GM21515 (cell line): ENCODE data around the gene ANKRD60.

Experiments used
- ATAC-seq: cut with Tn5 transposase; IDR thresholded peaks from one replicate; pipeline ENCODE4 v1.9.1; 2021; ENCODE audit not compliant: unreplicated experiment

Gene ANKRD60

DNA sequence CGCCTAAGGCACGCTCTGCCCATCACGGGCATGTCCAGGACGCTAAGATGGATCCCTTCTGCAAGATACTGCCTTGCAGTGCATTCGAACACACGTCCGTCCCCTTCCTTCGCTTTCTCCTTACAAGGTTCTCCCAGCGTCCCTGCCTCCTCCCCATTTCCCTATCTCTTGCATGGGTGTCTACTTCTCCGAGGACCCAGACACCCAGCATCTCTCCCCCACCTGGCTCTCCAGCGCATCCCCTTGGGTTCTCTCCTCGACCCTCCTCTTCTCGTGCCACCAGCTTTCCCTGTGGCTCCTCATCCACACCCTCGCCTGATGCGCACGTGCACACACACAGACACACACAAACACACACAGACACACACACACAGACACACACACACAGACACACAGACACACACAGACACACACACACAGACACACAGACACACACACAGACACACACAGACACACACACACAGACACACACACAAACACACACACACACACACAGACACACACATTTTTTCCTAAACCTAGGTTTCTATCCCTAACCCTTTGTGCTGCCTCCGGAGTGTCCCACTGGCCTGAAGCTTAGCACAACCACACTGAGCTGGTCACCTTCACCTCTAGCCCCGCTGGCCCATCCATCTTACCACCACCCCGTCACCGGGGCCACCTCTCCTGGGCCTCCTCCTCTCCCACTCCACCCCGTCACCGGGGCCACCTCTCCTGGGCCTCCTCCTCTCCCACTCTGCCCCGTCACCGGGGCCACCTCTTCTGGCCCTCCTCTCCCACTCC, 31.9 kb downstream of the ANKRD60 start:
- ATAC-seq: no peak

DNA sequence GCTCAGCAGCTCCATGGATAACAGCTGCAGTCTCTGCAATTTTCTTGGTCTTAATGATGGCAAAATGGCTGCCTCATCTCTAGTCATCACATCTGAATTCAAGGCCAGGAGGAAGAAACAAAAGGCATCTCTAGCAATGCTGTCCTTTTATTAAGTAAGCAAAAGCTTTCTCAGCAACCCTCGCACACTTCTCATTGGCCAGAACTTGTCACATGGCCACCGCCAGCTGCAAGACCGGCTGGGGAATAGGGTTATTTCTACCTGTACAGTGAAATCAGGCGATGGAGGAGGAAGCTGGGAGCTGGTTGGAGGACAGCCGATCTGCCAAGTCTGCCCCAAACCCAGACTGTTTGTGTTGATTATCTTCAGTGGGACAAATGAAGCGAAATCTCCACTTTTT, 33.4 kb downstream of the ANKRD60 start:
- no peak for ATAC-seq

- no peak for ATAC-seq
Measured at GRCh38 chr20:58194175-58194791, 34.2 kb downstream of the ANKRD60 start.

DNA sequence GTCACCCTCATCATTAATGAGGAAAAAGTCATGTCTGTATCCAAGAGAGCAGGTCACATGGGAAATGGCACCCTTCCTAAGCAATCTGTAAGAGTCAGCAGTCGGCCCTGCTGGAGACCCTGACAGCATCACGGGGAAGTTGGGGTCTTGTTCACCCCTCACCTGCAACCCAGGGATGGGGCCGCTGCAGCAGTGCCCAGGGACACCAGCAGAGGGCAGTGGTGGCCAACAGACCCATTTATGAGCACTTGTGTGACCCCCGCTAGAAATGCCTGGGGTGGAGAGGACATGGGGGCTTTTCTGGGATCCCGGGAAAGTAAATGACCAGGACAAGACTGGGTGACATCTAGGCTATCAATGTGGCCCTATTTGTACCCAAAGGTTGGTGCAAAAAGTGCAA, 35.9 kb downstream of the ANKRD60 start:
- ATAC-seq: no peak

GRCh38 chr20:58192065-58192464, 36.4 kb downstream of the ANKRD60 start:
- ATAC-seq: no peak

DNA sequence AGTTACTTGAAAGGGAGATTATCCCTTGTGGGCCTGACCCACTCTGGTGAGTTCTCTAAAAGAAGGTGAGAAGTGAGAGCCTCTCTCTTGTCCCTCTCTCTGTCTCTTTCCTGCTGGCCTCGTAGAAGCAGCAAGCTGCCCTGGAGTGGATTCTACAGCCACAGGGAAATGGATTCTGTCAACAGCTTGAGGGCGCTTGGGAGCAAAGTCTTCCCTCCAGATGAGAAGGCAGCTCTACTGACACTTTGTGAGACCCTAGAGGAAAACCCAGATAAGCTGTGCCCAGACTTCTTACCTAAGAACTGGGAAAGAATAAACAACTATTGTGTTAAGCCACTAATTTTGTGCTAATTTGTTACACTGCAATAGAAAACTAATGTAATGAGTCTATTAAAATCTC, 39.9 kb downstream of the ANKRD60 start:
- no peak for ATAC-seq

DNA sequence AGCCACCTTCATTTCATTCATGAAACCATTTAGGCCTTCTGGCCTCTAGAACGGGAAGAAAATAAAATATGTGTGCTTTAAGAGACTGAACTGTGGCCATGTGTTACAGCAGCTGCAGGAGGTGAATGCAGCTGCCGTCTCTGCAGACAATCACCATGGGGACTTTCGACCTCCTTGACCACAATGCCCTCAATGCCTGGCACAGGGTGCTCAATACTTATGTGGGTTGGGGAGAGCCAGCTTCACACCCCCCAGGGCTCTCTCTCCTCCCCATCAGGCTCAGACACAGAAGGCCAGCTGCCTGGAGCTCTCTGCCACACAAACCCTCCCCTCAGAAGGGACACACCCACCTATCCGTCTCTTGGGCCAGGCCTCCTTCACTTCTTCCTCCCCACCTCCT, 43.5 kb downstream of the ANKRD60 start:
- no peak for ATAC-seq

DNA sequence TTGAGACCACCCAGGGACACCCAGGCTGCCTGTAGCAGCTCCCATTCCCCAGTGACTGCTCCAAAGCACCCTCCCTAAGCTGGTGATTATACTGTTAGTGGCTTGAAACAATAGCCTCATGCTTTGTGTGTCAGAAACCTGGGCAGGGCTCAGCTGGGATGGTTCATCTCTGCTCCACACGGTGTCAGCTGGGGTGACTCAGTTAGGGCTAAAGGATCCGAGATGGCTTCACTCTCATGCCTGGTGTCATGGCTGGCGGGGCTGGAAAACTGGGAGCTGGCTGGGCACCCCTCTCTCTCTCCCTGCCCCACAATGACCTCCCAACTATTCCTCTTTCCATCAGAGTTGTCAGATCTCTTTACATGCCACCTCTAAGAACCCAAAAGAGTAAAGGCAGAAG, 44.4 kb downstream of the ANKRD60 start:
- no peak for ATAC-seq

DNA sequence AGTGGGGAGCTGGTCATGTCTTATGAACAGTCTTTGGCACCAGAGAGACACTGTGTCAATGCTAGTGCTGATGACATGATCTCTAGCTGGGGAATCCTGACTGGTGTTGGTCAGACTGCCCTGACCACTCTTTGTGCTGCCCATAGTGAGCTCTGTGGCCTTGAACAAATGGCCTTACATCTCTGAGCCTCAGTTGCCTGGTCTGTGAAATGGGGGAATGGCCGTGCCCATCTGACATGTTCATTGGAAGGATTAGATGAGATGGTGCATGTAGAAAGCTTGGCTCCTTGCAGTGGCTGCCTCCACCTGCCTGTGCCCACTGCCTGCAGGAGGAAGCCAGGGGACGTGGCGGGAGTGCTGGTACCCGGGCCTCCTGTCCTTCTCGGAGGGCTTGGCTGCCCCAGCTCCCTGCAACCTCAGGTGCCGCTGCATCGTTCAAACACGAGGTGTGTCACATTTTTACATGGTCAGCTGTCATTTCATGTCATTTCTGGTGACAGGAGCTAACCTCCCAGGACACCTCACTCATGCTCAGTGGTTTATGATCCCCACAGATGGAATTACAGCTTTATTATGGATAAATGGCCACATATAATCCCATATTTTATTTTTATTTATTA, 45.8 kb downstream of the ANKRD60 start:
- no peak for ATAC-seq

- no peak for ATAC-seq
Measured at GRCh38 chr20:58179432-58180099, 48.9 kb downstream of the ANKRD60 start.

GRCh38 chr20:58179083-58179431, 49.4 kb downstream of the ANKRD60 start:
- no peak for ATAC-seq

DNA sequence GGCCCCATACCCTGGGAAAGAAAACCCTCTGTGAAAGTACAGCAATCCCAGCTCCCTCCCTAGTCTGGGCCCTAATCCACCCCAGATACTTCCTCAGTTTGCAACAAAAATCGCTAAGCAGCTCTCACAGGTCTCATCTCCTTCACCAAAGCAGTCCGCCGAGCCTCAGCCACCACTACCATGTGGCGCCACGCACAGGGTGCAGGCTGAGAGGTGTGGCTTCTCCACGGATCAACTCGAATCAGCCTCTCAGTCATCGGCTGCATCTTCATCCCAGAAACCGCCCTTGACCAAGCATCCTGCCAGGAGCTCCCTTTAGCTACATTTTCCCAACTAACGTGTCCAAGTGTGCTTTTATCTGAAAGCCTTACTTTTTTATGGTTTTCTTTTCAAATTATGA, 50.7 kb downstream of the ANKRD60 start:
- ATAC-seq: no peak

GRCh38 chr20:58175836-58176235, 52.6 kb downstream of the ANKRD60 start:
- no peak for ATAC-seq

DNA sequence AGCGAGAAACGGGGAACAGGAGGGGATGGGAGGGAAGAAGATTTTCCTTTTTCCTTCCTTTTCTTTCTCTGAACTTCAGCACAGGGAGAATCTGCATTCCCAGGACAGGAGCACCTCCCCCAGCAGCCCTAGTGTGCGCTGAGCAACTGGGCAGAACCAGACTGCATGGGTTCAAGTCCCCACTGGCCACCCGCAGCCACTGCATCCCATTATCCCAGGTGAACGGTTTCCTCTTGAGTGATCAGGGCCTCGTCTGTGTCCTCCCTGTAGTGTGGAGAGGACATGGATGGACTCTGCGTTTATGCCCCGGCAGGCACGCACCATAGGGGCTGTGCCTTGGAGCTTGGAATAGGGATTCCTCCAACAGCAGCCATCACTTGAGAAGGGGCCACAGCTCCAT, 53.0 kb downstream of the ANKRD60 start:
- ATAC-seq: no peak

GRCh38 chr20:58174708-58175280, 53.7 kb downstream of the ANKRD60 start:
- ATAC-seq: no peak

DNA sequence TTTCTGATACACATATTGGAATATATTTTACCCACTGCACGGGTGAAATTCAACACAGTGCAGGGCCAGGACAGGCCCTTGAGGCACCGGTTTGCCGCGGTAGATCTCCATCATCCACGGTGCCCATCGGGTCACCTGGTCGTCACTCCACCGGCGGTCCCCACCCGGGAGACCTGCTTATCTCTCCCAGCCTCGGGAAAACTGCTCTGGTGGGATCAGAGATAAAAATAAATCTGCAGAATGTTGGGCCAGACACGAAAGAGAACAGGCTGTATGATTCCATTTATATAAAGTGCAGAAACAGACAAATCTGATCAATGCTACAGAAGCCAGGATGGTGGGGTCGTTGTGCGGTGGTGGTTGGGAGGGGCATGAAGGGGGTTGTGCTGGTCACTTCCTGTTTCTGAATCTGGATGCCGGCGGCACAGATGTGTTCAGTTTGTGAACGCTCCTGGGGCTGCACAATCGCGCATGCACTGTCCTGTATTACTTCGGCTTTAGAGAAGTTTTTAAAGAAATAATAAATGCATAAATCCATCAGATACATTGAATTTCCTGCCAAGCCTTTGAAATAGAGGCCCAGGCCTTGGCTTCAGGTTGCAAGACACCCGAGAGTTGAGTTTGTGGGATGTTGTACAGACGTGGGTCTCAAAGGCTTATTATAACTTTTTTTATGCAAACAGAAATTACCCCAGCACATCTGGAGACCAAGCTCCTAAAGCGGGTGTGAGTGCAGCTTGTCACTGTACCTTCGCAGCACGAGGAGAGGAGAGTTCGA, 54.3 kb downstream of the ANKRD60 start:
- no peak for ATAC-seq

GRCh38 chr20:58173091-58173490, 55.4 kb downstream of the ANKRD60 start:
- ATAC-seq: no peak

- no peak for ATAC-seq
Measured at GRCh38 chr20:58171796-58172425, 56.5 kb downstream of the ANKRD60 start.

DNA sequence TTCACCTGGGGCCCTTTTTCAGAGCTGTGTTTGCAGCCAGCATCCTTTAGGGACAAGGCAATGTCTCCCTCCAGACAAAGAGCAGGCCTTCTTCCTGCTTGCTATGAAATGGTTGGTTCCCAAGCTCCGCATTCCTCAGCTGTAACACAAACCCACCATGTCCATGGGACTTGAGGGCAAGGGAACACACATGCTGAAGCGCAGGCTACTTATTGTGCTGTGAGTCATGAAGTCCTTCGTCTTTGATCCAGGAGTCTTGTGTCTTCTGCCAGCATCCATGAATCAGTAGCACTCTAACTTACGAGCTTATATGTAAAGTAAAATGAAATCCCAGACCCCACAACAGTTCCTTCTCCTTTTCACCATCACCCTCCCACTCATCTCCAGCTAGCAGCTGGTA, 59.0 kb downstream of the ANKRD60 start:
- ATAC-seq: no peak

GRCh38 chr20:58168843-58169242, 59.6 kb downstream of the ANKRD60 start:
- no peak for ATAC-seq
